ENCODE measurements around the gene SORL1. TPM values are rescaled to one million over a fixed set of nuclear protein-coding genes. Genes with fewer than 3 reads are reported as not detected.

SORL1 gene
- total and polyA plus RNA-seq, 2 experiments from 2014 or later, result 0.26 to 0.54 TPM

DNA sequence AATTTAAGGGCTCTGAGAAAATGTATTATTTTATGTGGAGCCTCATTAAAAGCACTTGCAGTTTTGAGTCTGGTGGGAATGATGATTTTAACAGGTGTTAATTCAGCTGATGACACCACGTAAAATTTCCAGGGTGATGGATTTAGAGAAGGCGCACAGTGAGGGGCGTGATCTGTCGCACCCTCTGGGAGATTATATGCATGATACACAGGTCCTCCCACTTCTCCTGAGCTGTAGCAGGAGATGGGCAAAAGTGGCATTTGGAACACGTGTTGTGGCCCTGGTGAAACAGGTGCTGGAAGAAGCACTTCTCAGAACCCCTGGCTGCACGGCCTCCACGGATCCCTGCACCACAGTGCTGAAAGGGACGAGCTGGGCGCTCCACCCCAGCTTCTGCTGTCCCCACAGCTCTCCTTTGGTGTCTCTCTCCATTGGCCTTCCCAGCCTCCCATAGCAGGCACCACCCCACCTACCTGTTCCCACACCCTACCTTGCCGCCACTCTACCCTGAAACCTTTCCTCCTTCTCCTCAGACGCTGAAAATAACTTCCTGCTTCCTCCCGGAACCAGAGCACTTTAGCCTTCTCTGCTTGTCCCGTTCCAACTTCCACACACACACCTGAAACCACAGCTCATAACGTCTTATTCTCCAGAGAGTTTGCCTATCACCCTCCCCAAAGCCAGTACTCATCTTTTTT lies 6.9 kb upstream of the SORL1 start:
- Histone ChIP-seq H3K9me2 (ENCODE audit: insufficient read depth) (no peaks in the 10 kb centered on the region), H3F3A (ENCODE audit: insufficient read depth) (no peaks in the 10 kb centered on the region), H3K4me2 (ENCODE audit: unreplicated experiment) (no peak overlapping the region), H3K4me3 (no peak overlapping the region), H4K20me1 (ENCODE audit: insufficient read depth) (no peaks in the 10 kb centered on the region), H3K79me2 (ENCODE audit: insufficient read depth) (no peaks in the 10 kb centered on the region), H3K4me1 (ENCODE audit: insufficient read depth) (no peaks in the 10 kb centered on the region), H2AFZ (no peak overlapping the region), H3K9ac (no peak overlapping the region), H3K27ac (no peak overlapping the region), H3K9me3 (ENCODE audit: low read depth) (no peaks in the 10 kb centered on the region), H3K36me3 (ENCODE audit: low read depth) (no peaks in the 10 kb centered on the region), H3K27me3 (replicated peaks; ENCODE audit: insufficient read depth) (peaks cover 22% of the 10 kb centered on the region; the same call in 1 of the 2 replicates)
- in situ Hi-C loops (cut with MboI), result no loop called here
- 85 to 88% methylated on average over 14 of the region's 14 CpGs for WGBS, 2 experiments (ENCODE audit: low coverage in 1 of 2, low lambda C conversion rate in 2 of 2, missing lambda C conversion rate in 2 of 2)
- DNase-seq, result no peak
- TF ChIP-seq EZH2phosphoT487 (IDR thresholded peaks at IDR 0.05; ENCODE audit: insufficient read depth, low read depth) (no peak), EZH2 (IDR thresholded peaks at IDR 0.05; ENCODE audit: insufficient read depth, poor library complexity, severe bottlenecking) (no peak)

DNA sequence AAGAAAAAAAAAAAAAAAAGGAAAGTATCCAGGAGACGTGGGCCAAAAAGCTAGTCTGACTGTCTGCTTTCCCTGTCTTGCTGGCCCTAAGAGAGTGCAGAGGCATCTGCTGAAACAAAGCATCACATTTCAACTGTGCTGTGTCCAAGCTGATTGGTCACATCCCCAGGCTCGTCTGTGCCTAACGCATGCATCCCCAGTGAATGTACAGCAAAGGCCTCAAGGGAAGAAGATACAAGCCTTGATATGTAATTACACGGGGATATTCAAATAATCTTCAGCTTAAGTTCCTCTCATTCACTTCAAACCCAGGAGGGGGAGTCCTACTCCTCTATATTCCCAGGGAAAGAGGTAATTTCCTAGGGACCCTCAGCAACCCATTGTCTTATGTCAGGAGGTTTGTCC lies 5.4 kb upstream of the SORL1 start:
- H3K9me2 ChIP-seq (ENCODE audit: insufficient read depth), result no peaks in the 10 kb centered on the region
- no peaks in the 10 kb centered on the region for H3K9me3 ChIP-seq (ENCODE audit: low read depth)
- 15 to 16% methylated on average over 4 of the region's 4 CpGs for WGBS, 2 experiments (ENCODE audit: low coverage in 1 of 2, low lambda C conversion rate in 2 of 2, missing lambda C conversion rate in 2 of 2)
- in situ Hi-C loops (cut with MboI), result no loop called here
- no peak overlapping the region for H3K4me2 ChIP-seq (ENCODE audit: unreplicated experiment)
- DNase-seq, result peak; percentile 28
- no peak overlapping the region for H2AFZ ChIP-seq
- H3K79me2 ChIP-seq (ENCODE audit: insufficient read depth), result no peaks in the 10 kb centered on the region
- no peak for TF ChIP-seq EZH2 (IDR thresholded peaks at IDR 0.05; ENCODE audit: insufficient read depth, poor library complexity, severe bottlenecking)
- no peak overlapping the region for H3K4me3 ChIP-seq
- no peaks in the 10 kb centered on the region for H3K36me3 ChIP-seq (ENCODE audit: low read depth)
- no peaks in the 10 kb centered on the region for H3F3A ChIP-seq (ENCODE audit: insufficient read depth)
- no peaks in the 10 kb centered on the region for H4K20me1 ChIP-seq (ENCODE audit: insufficient read depth)
- H3K27ac ChIP-seq, result no peak overlapping the region
- no peaks in the 10 kb centered on the region for H3K4me1 ChIP-seq (ENCODE audit: insufficient read depth)
- H3K9ac ChIP-seq, result no peak overlapping the region
- H3K27me3 ChIP-seq (replicated peaks; ENCODE audit: insufficient read depth), result peaks cover 28% of the 10 kb centered on the region

DNA sequence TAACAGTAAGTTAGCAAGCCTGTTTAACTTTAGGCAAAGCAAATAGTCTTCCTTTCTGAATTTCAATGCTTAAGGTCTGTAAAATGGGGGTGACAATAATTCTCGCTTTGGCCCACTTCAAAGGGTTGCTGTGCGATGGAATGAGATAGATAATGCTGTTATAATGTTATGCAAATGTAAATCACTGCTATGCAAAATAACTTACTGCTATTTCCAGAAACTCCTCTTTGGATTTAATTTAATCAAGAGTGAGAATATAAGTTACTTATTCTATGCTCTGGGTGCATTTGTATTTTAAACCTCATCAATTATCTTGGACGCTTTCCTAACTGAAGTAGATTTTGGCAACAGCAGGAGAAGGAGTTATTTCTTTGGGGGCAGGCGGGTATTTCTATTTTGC lies 4.1 kb upstream of the SORL1 start:
- Histone ChIP-seq H3K27me3 (replicated peaks; ENCODE audit: insufficient read depth) (peaks cover 35% of the 10 kb centered on the region), H3F3A (ENCODE audit: insufficient read depth) (no peaks in the 10 kb centered on the region), H3K27ac (no peak overlapping the region), H3K36me3 (ENCODE audit: low read depth) (no peaks in the 10 kb centered on the region), H3K9me2 (ENCODE audit: insufficient read depth) (no peaks in the 10 kb centered on the region), H3K9ac (no peak overlapping the region), H3K4me1 (ENCODE audit: insufficient read depth) (no peaks in the 10 kb centered on the region), H3K79me2 (ENCODE audit: insufficient read depth) (no peaks in the 10 kb centered on the region), H3K4me3 (no peak overlapping the region), H4K20me1 (ENCODE audit: insufficient read depth) (no peaks in the 10 kb centered on the region), H3K4me2 (ENCODE audit: unreplicated experiment) (no peak overlapping the region), H3K9me3 (ENCODE audit: low read depth) (no peaks in the 10 kb centered on the region), H2AFZ (no peak overlapping the region)
- no peak for TF ChIP-seq EZH2phosphoT487 (IDR thresholded peaks at IDR 0.05; ENCODE audit: insufficient read depth, low read depth)
- no peak for TF ChIP-seq EZH2 (IDR thresholded peaks at IDR 0.05; ENCODE audit: insufficient read depth, poor library complexity, severe bottlenecking)
- 82 to 94% methylated on average over 4 of the region's 4 CpGs for WGBS, 2 experiments (ENCODE audit: low coverage in 1 of 2, low lambda C conversion rate in 2 of 2, missing lambda C conversion rate in 2 of 2)
- in situ Hi-C loops (cut with MboI), result no loop called here
- no peak for DNase-seq

DNA sequence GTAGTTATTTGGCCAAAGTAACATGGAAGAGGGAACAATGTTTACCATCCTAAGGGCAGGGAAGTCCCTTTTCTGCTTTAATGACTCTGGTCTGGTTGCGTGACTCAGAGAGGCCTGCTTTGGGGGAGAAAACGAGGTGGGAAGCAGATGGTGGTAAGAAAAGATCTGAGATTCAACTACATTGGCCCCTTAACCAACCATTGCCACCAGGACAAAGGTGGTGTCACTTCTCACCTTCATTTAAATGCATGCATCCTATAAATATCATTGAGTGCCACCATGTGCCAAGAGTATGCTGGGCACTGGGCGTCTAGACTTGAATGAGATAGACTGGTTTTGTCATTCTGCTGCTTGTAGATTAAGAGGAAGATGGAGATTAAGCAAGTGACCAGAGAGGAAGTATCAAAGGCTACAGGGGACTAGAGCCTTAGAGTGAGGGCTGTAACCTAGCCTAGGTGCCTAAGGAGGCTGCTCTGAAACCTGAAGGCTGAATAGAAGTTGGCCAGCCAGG lies 3.6 kb upstream of the SORL1 start:
- Histone ChIP-seq H3K4me2 (ENCODE audit: unreplicated experiment) (no peak overlapping the region), H4K20me1 (ENCODE audit: insufficient read depth) (no peaks in the 10 kb centered on the region), H3K4me1 (ENCODE audit: insufficient read depth) (no peaks in the 10 kb centered on the region), H3K27ac (no peak overlapping the region), H3K9me3 (ENCODE audit: low read depth) (no peaks in the 10 kb centered on the region), H2AFZ (no peak overlapping the region), H3K4me3 (no peak overlapping the region), H3K36me3 (ENCODE audit: low read depth) (no peaks in the 10 kb centered on the region), H3K9me2 (ENCODE audit: insufficient read depth) (no peaks in the 10 kb centered on the region), H3K9ac (no peak overlapping the region), H3K27me3 (replicated peaks; ENCODE audit: insufficient read depth) (peaks cover 35% of the 10 kb centered on the region), H3F3A (ENCODE audit: insufficient read depth) (no peaks in the 10 kb centered on the region), H3K79me2 (ENCODE audit: insufficient read depth) (no peaks in the 10 kb centered on the region)
- in situ Hi-C loops (cut with MboI), result no loop called here
- no peak for DNase-seq
- TF ChIP-seq EZH2phosphoT487 (IDR thresholded peaks at IDR 0.05; ENCODE audit: insufficient read depth, low read depth) (no peak), EZH2 (IDR thresholded peaks at IDR 0.05; ENCODE audit: insufficient read depth, poor library complexity, severe bottlenecking) (no peak)
- WGBS, 2 experiments (ENCODE audit: low coverage in 1 of 2, low lambda C conversion rate in 2 of 2, missing lambda C conversion rate in 2 of 2), result 62 to 67% methylated on average over 3 of the region's 3 CpGs

Data from GM23248 (cell line).